IPS-20b (cell line): ENCODE measurements around the gene SLC17A7.
A peak's percentile ranks its signal among the peaks of the same experiment; 100 is the strongest.

Experiments
- H3K27ac ChIP-seq: one replicate; pipeline ENCODE4 v1.5.1; 2013; ENCODE audit warnings: low read length
- H3K27me3 ChIP-seq: 2 replicates; pipeline ENCODE4 v1.6.1; 2013; ENCODE audit warnings: mild to moderate bottlenecking, low read length, inconsistent platforms; ENCODE audit not compliant: insufficient read depth
- H3K36me3 ChIP-seq: 2 replicates; pipeline ENCODE4 v1.6.1; 2013; ENCODE audit warnings: low read depth, mild to moderate bottlenecking, inconsistent platforms, low read length, moderate library complexity; ENCODE audit not compliant: insufficient read depth
- H3K4me1 ChIP-seq: 2 replicates; pipeline ENCODE4 v1.6.1; 2013; ENCODE audit warnings: mild to moderate bottlenecking, control low read depth, inconsistent platforms, low read length, moderate library complexity; ENCODE audit not compliant: insufficient read depth
- H3K4me3 ChIP-seq: 2 replicates; pipeline ENCODE4 v1.5.1; 2013; ENCODE audit warnings: mild to moderate bottlenecking, low read length, inconsistent platforms
- H3K9ac ChIP-seq: 2 replicates; pipeline ENCODE4 v1.6.1; 2013; ENCODE audit warnings: low read depth, mild to moderate bottlenecking, inconsistent platforms, low read length, moderate library complexity
- H3K9me3 ChIP-seq: 2 replicates; pipeline ENCODE4 v1.6.1; 2013; ENCODE audit warnings: mild to moderate bottlenecking, low read depth, low read length, inconsistent platforms; ENCODE audit not compliant: insufficient read depth

Gene SLC17A7

DNA sequence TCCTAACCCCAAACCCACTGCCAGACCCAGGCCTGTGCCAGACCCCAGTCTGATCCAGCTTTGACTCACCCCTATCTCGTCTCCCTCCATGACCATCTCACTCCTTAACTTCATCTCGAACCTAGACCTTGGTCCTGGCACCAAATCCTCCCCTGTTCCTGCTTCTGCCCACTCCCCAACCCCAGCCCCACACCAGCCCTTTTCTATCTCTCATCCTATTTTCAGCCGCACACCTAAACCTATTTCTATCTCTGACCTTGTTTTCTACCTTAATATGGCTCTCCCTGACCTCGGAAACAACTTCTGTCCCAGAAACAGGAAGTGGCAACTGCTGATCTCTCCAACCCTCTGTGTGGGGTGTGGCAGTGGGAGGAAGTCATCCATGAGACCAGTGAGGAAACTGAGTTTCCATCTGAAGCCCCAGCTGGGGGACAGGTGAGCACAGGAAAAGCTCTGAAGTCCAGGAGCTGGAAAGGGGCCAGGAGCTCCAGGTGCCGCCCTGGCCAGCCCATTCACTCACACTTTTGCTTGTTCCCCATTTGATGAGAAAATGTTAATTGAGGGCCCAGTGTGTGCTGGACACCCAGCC is 31.8 kb downstream of the SLC17A7 start:
- no peaks in the 10 kb centered on the region for H3K9me3 ChIP-seq
- H3K36me3 ChIP-seq = no peaks in the 10 kb centered on the region
- no peaks in the 10 kb centered on the region for H3K27me3 ChIP-seq
- H3K27ac ChIP-seq = no peak overlapping the region
- no peaks in the 10 kb centered on the region; the same call in 1 of the 2 replicates for H3K4me1 ChIP-seq
- no peak overlapping the region for H3K9ac ChIP-seq
- no peak overlapping the region for H3K4me3 ChIP-seq

DNA sequence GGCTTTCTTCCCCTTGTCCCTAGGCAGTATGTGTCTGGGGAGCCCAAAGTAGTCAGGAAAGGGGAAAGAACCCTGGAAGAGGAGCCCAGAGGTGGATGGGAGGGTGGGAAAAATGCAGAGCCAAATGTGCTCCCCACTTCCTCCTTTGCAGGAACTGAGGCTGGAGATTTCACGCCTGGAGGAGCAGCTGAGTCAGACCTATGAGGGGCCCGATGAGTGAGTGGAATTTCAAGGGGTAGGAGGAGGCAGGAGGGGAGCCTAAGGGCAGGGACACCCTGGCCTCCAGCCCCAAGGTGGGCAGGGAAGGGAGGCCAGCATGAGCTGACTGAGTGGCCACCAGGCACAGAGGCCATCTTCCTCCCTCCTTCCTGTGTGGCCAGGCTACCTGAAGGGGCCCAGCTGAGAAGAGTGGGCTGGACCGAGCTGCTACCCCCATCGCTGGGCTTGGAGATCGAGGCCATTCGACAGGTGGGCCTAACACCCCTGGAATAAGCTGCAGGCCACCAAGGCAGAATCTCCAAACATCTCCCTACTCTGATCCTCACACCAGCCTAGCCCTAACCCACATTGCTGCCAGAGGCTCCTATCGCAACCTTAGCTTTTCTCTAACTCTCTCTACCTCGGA is 32.4 kb downstream of the SLC17A7 start:
- Histone ChIP-seq H3K4me1 (peaks cover 4% of the 10 kb centered on the region; the same call in 1 of the 2 replicates), H3K36me3 (no peaks in the 10 kb centered on the region), H3K27ac (no peak overlapping the region), H3K9ac (no peak overlapping the region), H3K27me3 (no peaks in the 10 kb centered on the region), H3K4me3 (no peak overlapping the region), H3K9me3 (no peaks in the 10 kb centered on the region)

DNA sequence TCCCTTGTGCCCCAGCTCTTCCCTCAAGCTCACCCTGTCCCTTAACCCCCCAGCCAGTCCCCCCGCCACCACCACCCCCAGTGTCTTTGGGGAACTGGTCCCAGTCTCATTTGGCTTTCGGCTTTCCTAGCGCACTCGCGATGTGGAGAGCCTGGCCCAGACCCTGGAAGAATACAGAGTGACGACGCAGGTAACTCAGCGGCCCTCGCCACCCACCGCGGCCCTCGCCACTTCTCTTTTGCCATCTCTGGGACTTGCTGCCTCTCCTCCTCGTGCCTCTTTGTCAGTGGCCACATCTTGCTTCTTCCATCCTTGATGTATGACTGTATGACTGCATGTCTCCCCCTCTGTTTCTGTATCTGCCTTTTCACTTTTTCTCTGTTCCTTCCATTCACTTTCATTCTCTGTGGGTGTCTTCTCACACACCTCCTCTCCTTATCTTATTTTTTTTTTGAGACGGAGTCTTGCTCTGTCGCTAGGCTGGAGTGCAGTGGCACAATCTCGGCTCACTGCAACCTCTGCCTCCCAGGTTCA is 33.8 kb downstream of the SLC17A7 start:
- H3K9ac ChIP-seq = no peak overlapping the region

DNA sequence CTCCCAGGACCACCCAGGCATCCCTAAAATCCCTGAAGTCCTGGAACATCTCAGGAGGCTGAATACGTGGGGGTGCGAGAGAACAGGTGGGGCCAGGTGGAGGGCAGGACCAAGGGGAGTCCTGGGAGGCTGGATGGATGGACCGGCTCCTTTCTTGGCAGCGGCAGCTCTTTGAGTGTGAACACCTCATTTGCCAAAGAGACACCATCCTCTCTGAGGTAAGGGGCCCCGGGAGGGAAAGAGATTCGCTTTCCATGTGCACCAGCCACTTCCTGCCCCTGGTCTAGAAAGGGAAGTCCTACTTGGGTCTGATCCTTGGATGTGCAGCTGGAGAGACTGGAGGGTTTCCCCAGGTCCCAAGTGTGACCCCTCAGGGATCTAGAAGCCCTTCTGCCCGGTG is 34.2 kb downstream of the SLC17A7 start:
- H3K9me3 ChIP-seq = no peaks in the 10 kb centered on the region
- H3K4me1 ChIP-seq = peaks cover 8% of the 10 kb centered on the region
- no peaks in the 10 kb centered on the region for H3K27me3 ChIP-seq
- H3K4me3 ChIP-seq = no peak overlapping the region
- H3K36me3 ChIP-seq = no peaks in the 10 kb centered on the region
- H3K9ac ChIP-seq = no peak overlapping the region
- no peak overlapping the region for H3K27ac ChIP-seq

More for the DNA sequence above, 33.8 kb downstream of the SLC17A7 start:
- no peaks in the 10 kb centered on the region for H3K27me3 ChIP-seq
- H3K4me3 ChIP-seq = no peak overlapping the region
- H3K36me3 ChIP-seq = no peaks in the 10 kb centered on the region
- H3K27ac ChIP-seq = no peak overlapping the region
- no peaks in the 10 kb centered on the region for H3K9me3 ChIP-seq
- H3K4me1 ChIP-seq = peaks cover 8% of the 10 kb centered on the region

DNA sequence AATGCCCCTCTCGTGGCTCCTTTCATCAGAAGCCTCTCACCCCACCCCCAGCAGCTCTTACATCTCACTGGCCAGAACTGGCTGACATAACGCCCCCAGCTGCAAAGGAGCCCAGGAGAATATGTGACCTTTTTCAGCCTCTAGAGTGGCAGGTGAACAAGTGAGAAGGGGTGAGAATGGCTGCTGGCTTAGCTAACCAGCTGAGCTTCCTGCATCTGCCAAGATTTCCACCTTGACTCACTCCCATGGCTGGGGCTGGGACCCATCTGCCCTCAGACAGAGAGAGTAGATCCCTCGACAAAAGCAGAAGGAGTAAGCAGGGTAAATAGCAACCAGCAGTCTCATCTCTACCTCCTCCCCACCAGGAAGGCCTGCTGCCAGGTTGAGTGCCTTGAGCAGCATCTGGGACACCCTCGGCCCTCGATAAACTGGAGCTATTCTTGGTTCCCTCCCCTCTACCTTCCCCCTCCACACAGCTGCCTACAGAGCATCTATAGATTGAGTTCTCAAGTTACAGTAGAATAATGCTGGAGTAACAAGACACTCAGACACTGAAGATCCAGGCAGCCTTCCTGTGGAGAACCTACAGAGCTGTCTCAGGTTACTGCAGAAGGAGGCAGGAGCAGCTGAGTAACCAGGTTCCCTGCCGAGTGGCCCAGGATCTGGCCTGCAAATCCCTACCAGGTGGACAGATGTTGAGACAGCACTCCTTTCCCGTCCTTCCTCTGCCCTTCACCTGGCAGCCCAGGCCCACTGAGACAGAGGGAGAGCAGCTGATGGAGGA is 37.7 kb downstream of the SLC17A7 start:
- Histone ChIP-seq H3K9me3 (no peaks in the 10 kb centered on the region), H3K4me1 (peaks cover 12% of the 10 kb centered on the region), H3K36me3 (no peaks in the 10 kb centered on the region), H3K27ac (peak overlapping the region; percentile 75), H3K27me3 (no peaks in the 10 kb centered on the region), H3K4me3 (peak overlapping the region; percentile 53), H3K9ac (peak overlapping the region; percentile 81; the same call in 1 of the 2 replicates)

DNA sequence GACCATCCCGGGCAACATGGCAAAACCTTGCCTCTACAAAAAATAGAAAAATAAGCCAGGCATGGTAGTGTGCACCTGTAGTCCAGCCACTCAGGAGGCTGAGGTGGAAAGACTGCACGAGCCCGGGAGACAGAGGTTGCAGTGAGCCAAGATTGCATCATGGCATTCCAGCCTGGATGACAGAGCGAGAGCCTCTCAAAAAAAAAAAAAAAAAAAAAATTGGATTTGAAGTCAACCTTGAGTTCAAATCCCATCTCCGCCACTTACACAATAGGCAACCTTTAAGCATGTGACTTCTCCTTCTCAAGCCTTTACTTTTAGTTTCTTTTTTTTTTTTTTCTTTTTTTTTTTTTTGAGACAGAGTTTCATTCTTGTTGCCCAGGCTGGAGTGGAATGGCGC is 41.3 kb downstream of the SLC17A7 start:
- H3K36me3 ChIP-seq = no peaks in the 10 kb centered on the region
- H3K9ac ChIP-seq = no peak overlapping the region
- H3K27ac ChIP-seq = no peak overlapping the region
- no peak overlapping the region for H3K4me3 ChIP-seq
- no peaks in the 10 kb centered on the region for H3K27me3 ChIP-seq
- no peaks in the 10 kb centered on the region for H3K9me3 ChIP-seq
- H3K4me1 ChIP-seq = peaks cover 12% of the 10 kb centered on the region

DNA sequence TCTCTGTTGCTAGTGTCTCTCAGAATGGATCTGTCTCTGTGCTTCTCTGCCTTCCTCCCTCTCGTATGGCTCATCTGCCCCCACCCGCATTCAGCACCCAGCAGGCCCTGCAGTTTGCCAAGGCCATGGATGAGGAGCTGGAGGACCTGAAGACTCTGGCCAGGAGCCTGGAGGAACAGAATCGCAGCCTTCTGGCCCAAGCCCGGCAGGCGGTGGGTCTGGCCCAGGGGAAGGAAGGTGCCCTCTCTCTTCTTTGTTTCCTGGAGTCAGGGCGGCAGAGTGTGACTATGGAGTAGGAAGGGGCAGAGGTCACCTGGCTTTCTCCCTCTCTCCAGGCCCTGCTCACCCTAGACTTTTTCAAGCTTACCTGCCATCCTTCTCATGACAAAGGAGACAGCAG is 42.4 kb downstream of the SLC17A7 start:
- no peak overlapping the region for H3K27ac ChIP-seq
- peaks cover 11% of the 10 kb centered on the region for H3K4me1 ChIP-seq
- H3K4me3 ChIP-seq = no peak overlapping the region
- H3K9me3 ChIP-seq = no peaks in the 10 kb centered on the region
- H3K27me3 ChIP-seq = no peaks in the 10 kb centered on the region
- no peak overlapping the region for H3K9ac ChIP-seq
- H3K36me3 ChIP-seq = no peaks in the 10 kb centered on the region

DNA sequence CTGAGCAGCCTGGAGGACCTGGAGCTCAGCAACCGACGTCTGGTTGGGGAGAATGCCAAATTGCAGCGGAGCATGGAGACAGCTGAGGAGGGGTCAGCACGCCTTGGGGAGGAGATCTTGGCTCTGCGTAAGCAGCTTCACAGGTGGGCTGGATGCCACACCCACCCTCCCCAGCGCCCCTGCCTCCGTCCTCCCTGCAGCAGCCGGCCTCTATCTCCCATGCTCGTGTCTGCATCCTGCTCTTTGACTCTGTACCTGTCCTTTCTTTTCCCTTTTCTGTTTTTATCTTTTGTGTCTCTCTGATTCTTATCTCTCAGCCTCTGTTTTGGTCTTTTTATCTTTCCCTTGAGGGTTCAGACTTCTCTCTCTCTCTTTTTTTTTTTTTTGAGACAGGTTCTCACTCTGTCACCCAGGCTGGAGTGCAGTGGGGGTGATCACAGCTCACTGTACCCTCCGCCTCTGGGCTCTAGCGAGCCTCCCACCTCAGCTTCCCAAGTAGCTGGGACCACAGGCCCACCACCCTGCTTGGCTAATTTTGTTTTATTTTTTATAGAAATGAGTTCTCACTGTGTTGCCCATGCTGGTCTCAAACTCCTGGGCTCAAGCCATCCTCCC is 43.2 kb downstream of the SLC17A7 start:
- Histone ChIP-seq H3K4me1 (peaks cover 7% of the 10 kb centered on the region; the same call in 1 of the 2 replicates), H3K9me3 (no peaks in the 10 kb centered on the region), H3K27me3 (no peaks in the 10 kb centered on the region), H3K4me3 (no peak overlapping the region), H3K9ac (no peak overlapping the region), H3K36me3 (no peaks in the 10 kb centered on the region), H3K27ac (no peak overlapping the region)

DNA sequence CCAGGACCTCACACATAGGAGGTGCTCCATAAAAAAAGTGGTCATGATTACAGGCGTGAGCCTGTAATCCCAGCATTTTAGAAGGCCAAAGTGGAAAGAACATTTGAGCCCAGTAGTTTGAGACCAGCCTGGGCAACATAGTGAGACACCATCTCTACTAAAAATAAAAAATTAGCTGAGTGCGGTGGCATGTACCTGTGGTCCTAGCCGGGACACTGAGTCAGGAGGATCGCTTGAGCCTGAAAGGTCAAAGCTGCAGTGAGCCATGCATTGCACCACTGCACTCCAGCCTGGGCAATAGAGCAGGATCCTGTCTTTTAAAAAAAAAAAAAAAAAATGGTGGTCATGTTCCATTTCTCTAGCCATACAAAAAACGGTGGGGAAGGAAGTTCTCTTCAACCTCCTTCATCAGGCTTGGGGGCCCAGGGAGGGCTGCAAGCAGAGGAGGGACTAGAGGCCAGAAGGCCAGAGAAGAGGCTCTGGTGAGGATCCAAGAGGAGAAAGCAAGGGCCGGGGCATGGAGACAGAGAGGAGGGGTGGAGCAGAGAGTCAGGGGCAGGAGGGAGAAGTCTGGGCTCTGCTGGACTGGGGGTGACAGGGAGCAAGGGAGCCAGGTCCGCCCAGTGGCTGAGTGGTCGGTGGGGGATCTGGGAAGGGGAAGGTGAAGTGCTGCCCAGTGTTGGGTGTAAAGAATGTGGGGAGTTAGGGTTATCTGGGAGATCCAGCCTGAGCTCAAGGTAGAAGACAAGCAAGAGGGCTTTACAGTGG is 44.4 kb downstream of the SLC17A7 start:
- Histone ChIP-seq H3K27ac (no peak overlapping the region), H3K9me3 (no peaks in the 10 kb centered on the region), H3K27me3 (no peaks in the 10 kb centered on the region), H3K9ac (no peak overlapping the region), H3K4me3 (no peak overlapping the region), H3K4me1 (peaks cover 7% of the 10 kb centered on the region; the same call in 1 of the 2 replicates), H3K36me3 (no peaks in the 10 kb centered on the region)

DNA sequence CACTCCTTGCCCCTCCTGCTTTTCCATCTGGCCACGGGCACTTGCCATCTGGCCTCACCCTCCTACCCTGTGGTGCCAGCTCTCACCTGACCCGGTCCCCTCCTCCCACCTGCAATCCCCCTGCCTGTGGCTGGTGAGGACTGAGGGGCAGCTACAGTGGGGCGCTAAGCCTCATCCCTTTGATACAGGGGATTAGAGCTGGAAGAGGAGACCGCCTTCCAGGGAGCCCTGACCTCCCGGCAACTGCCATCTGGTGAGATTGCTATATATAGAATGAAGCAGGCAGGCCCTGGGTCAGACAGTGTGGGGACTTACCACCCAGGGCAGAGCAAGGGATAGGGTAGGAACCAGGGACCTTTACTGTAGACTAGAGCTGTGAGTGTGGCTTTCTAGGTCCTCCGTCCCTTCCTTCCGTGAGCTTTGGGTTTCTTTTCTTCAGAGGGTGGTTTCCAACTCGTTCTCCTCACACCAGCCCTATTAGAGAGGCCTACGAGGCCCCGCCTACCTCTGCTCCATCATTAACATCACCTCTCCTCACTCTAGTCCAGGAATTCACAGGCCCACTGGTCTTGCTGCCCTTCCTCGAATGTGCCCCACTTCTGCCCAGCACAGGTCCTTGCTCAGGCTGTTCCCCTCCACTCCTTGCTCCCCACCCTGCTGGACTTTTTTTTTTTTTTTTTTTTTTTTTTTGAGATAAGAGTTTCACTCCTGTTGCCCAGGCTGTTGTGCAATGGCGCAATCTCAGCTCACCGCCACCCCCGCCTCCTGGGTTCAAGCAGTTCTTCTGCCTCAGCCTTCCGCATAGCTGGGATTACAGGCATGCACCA is 45.5 kb downstream of the SLC17A7 start:
- Histone ChIP-seq H3K4me1 (peaks cover 7% of the 10 kb centered on the region; the same call in 1 of the 2 replicates), H3K4me3 (no peak overlapping the region), H3K9me3 (no peaks in the 10 kb centered on the region), H3K9ac (no peak overlapping the region), H3K27me3 (no peaks in the 10 kb centered on the region), H3K27ac (no peak overlapping the region), H3K36me3 (no peaks in the 10 kb centered on the region)
